ENCODE measurements around the gene KCTD1. TPM values are rescaled to one million over a fixed set of nuclear protein-coding genes. Genes with fewer than 3 reads are reported as not detected.

Gene KCTD1
- total and polyA plus RNA-seq, 2 of the 4 experiments (the other 2 are of a cell fraction), result 5.0 to 5.8 TPM

- ChIA-PET POLR2A (ENCODE audit: unreplicated experiment) (no interaction called here), CTCF (no interaction called here)
- Histone ChIP-seq H3K56ac (ENCODE audit: extremely low read depth, insufficient read depth, low read length) (no peak overlapping the region), H3K4me1 (ENCODE audit: control insufficient read depth, insufficient read depth, low read length) (no peaks in the 10 kb centered on the region), H3K18ac (ENCODE audit: low read depth, low read length) (no peak overlapping the region), H3K9ac (ENCODE audit: low read depth, low read length) (no peak overlapping the region), H2AFZ (replicated peaks; ENCODE audit: low read length, poor library complexity) (no peak overlapping the region), H2BK120ac (ENCODE audit: low read depth, low read length) (no peak overlapping the region), H3K9me3 (ENCODE audit: control insufficient read depth, insufficient read depth, low read length) (no peaks in the 10 kb centered on the region), H2AK5ac (ENCODE audit: low read depth, low read length) (no peak overlapping the region), H3K79me1 (ENCODE audit: low read depth in 1 of 2, low read length in 2 of 2) (no peaks in the 10 kb centered on the region), H4K8ac (ENCODE audit: low read depth in 2 of 2, low read length in 2 of 2) (no peak overlapping the region), H4K5ac (ENCODE audit: low read depth, low read length) (no peak overlapping the region), H3K27ac (ENCODE audit: insufficient read depth, low read length) (no peak overlapping the region), H3K36me3 (ENCODE audit: control insufficient read depth, insufficient read depth, low read length) (no peaks in the 10 kb centered on the region), H3K4me2 (ENCODE audit: low read depth, low read length) (no peak overlapping the region), H2BK5ac (ENCODE audit: low read depth, low read length, poor library complexity, severe bottlenecking) (no peak overlapping the region), H2AK9ac (replicated peaks; ENCODE audit: low read depth, low read length, poor library complexity) (no peak overlapping the region), H3K23ac (ENCODE audit: low read depth, low read length) (no peak overlapping the region), H4K20me1 (ENCODE audit: insufficient read depth, low read length) (no peaks in the 10 kb centered on the region), H3K4ac (ENCODE audit: low read depth, low read length) (no peak overlapping the region), H4K91ac (ENCODE audit: insufficient read depth, low read depth, low read length) (no peak overlapping the region), H3K27me3 (ENCODE audit: control insufficient read depth, insufficient read depth, low read length) (peaks cover 40% of the 10 kb centered on the region), H3K4me3 (ENCODE audit: insufficient read depth, low read depth, low read length) (no peak overlapping the region), H2BK20ac (ENCODE audit: low read depth, low read length) (no peak overlapping the region), H2BK15ac (ENCODE audit: low read depth, low read length) (no peak overlapping the region), H3K9me1 (ENCODE audit: insufficient read depth, low read length) (no peaks in the 10 kb centered on the region), H3K14ac (replicated peaks; ENCODE audit: low read depth, low read length) (no peak overlapping the region)
- ATAC-seq (ENCODE audit: low read depth) (no peak), DNase-seq (no peak)
- 40% methylated on average over 1 of the region's 4 CpGs; no CpG with 5 or more reads in 1 of the 2 experiments for WGBS, 2 experiments (ENCODE audit: extremely low coverage in 2 of 2, insufficient read length in 1 of 2)
- dilution Hi-C loops (cut with HindIII; ENCODE audit: low sequenced_read_pairs, unreplicated experiment), result no loop called here
- no TSS peak for BruUV-seq (replicated peaks)
- intact Hi-C loops (cut with micrococcal nuclease), result no loop called here
- TF ChIP-seq MXI1 (IDR thresholded peaks at IDR 0.05; ENCODE audit: borderline replicate concordance, low read depth, low read length) (no peak), NFE2L2 (IDR thresholded peaks at IDR 0.05; ENCODE audit: low read depth, low read length) (no peak), USF2 (IDR thresholded peaks at IDR 0.05; ENCODE audit: low read depth, low read length) (no peak), RCOR1 (IDR thresholded peaks at IDR 0.05; ENCODE audit: insufficient replicate concordance, low read length) (no peak), POLR2A (IDR thresholded peaks at IDR 0.05; ENCODE audit: low read depth, low read length) (no peak), MAFK (IDR thresholded peaks at IDR 0.05; ENCODE audit: low read depth, low read length) (no peak), MAZ (IDR thresholded peaks at IDR 0.05; ENCODE audit: borderline replicate concordance, low read depth, low read length) (no peak)
- in situ Hi-C loops (cut with MboI; ENCODE audit: low sequenced_read_pairs), result no loop called here
Measured at GRCh38 chr18:26555804-26556553, 7.6 kb upstream of the KCTD1 start.
